ENCODE results near the gene CD72.

GRCh38 chr9:35570709-35571504 lies 47.3 kb downstream of the CD72 start:
- TF ChIP-seq CTCF (conservative IDR thresholded peaks at IDR 0.05 in 1 of 2, IDR thresholded peaks at IDR 0.05 in 1 of 2; ENCODE audit: extremely low read depth in 1 of 2, insufficient read depth in 1 of 2, low read depth in 1 of 2, low read length in 2 of 2) (no peak), EZH2 (IDR thresholded peaks at IDR 0.05; ENCODE audit: borderline replicate concordance, low read length) (no peak)

All from mammary epithelial cell (primary cell).